GM23338 (cell line): ENCODE measurements around the gene SHKBP1. TPM values are rescaled to one million over a fixed set of nuclear protein-coding genes. Genes with fewer than 3 reads are reported as not detected.

Experiments used
- ATAC-seq: fragments of 200-7000 bp; cut with Tn5 transposase; 3 replicates; pipeline ENCODE4 v1.9.1; 2020
- DNase-seq: peaks from one replicate; pipeline ENCODE4 v3.0.0-alpha.2; 2015; ENCODE audit warnings: low spot score
- H2AFZ ChIP-seq: fragments of 200-600 bp; sonication (generic); 2 replicates; pipeline ENCODE4 v1.8.0; 2016; ENCODE audit warnings: antibody characterized with exemption, mild to moderate bottlenecking, moderate library complexity
- H3F3A ChIP-seq: fragments of 200-600 bp; sonication (generic); replicated peaks from 2 replicates; pipeline ENCODE4 v1.8.0; 2017; ENCODE audit warnings: antibody characterized with exemption, mixed run types, low read depth
- H3K27ac ChIP-seq: fragments of 200-600 bp; sonication (generic); 2 replicates; pipeline ENCODE4 v1.6.1; 2016; ENCODE audit warnings: low read depth
- H3K27me3 ChIP-seq: fragments of 200-600 bp; sonication (generic); 2 replicates; pipeline ENCODE4 v1.8.0; 2016; ENCODE audit warnings: mild to moderate bottlenecking, mixed run types, moderate library complexity; ENCODE audit not compliant: insufficient read depth
- H3K36me3 ChIP-seq: fragments of 200-600 bp; sonication (generic); 2 replicates; pipeline ENCODE4 v1.8.0; 2016; ENCODE audit warnings: mild to moderate bottlenecking; ENCODE audit not compliant: insufficient read depth
- H3K4me1 ChIP-seq: fragments of 200-600 bp; sonication (generic); 2 replicates; pipeline ENCODE4 v1.8.0; 2016; ENCODE audit warnings: mild to moderate bottlenecking, moderate library complexity; ENCODE audit not compliant: insufficient read depth
- H3K4me2 ChIP-seq: fragments of 200-600 bp; sonication (generic); 2 replicates; pipeline ENCODE4 v1.7.1; 2017; ENCODE audit warnings: mixed run types
- H3K4me3 ChIP-seq: fragments of 200-600 bp; sonication (generic); 2 replicates; pipeline ENCODE4 v1.6.1; 2016; ENCODE audit warnings: mixed run types
- H3K79me2 ChIP-seq: fragments of 200-600 bp; sonication (generic); replicated peaks from 2 replicates; pipeline ENCODE4 v1.8.0; 2017; ENCODE audit warnings: mild to moderate bottlenecking; ENCODE audit not compliant: insufficient read depth
- H3K9me2 ChIP-seq: fragments of 200-600 bp; sonication (generic); 2 replicates; pipeline ENCODE4 v1.8.0; 2017; ENCODE audit not compliant: insufficient read depth
- H4K20me1 ChIP-seq: fragments of 200-600 bp; sonication (generic); replicated peaks from 2 replicates; pipeline ENCODE4 v1.8.0; 2017; ENCODE audit warnings: mild to moderate bottlenecking; ENCODE audit not compliant: insufficient read depth
- H3K27ac Mint-ChIP-seq: 2 replicates; pipeline ENCODE4 v1.8.0; 2020; ENCODE audit warnings: inconsistent platforms, mild to moderate bottlenecking, moderate library complexity, mixed read lengths
- H3K27me3 Mint-ChIP-seq: 3 replicates; pipeline ENCODE4 v1.8.0; 2022; ENCODE audit warnings: low read depth, mild to moderate bottlenecking, moderate library complexity, mixed read lengths, inconsistent platforms; ENCODE audit not compliant: insufficient read depth, poor library complexity
- H3K36me3 Mint-ChIP-seq: 3 replicates; pipeline ENCODE4 v1.8.0; 2021; ENCODE audit warnings: low read depth, mild to moderate bottlenecking, inconsistent platforms, moderate library complexity, mixed read lengths
- H3K4me1 Mint-ChIP-seq: 3 replicates; pipeline ENCODE4 v1.8.0; 2020; ENCODE audit warnings: mild to moderate bottlenecking, inconsistent platforms, mixed read lengths
- H3K4me3 Mint-ChIP-seq: 3 replicates; pipeline ENCODE4 v1.8.0; 2021; ENCODE audit warnings: moderate library complexity, mild to moderate bottlenecking, inconsistent platforms, mixed read lengths
- H3K9me3 Mint-ChIP-seq: 3 replicates; pipeline ENCODE4 v1.8.0; 2020; ENCODE audit warnings: moderate library complexity, mild to moderate bottlenecking, inconsistent platforms, mixed read lengths
- EZH2 ChIP-seq: fragments of 200-600 bp; sonication (generic); IDR thresholded peaks from one replicate; pipeline ENCODE4 v1.8.0; 2017; ENCODE audit warnings: antibody characterized with exemption, mild to moderate bottlenecking, low read depth; ENCODE audit not compliant: unreplicated experiment
- JUNB ChIP-seq: IDR thresholded peaks from one replicate; pipeline ENCODE4 v1.6.1; 2016; ENCODE audit warnings: antibody characterized with exemption; ENCODE audit not compliant: unreplicated experiment
- POLR2AphosphoS5 ChIP-seq: IDR thresholded peaks from 2 replicates; pipeline ENCODE4 v1.6.1; 2016; ENCODE audit warnings: antibody characterized with exemption, low read depth
- STAT1 ChIP-seq: IDR thresholded peaks from one replicate; pipeline ENCODE4 v1.6.1; 2016; ENCODE audit warnings: antibody characterized with exemption; ENCODE audit not compliant: unreplicated experiment
- ZNF462 ChIP-seq: fragments of 250-450 bp; sonication (Bioruptor Pico); IDR thresholded peaks from 2 replicates; pipeline ENCODE4 v1.5.0; 2020; ENCODE audit warnings: mild to moderate bottlenecking, moderate library complexity
- polyA plus RNA-seq: library from polyadenylated mRNA; unstranded; fragments of >200 nt; fragmentation: Nextera tagmentation; extraction: Ambion mirVana; gene quantifications from 2 replicates; pipeline ENCODE4 v1.2.1, GENCODE V29; 2016
- total RNA-seq: library from RNA; depleted of rRNA; stranded (reverse); fragments of >200 nt; shearing (Covaris generic); gene quantifications from 2 replicates; pipeline ENCODE4 v1.2.3, GENCODE V29; 2014
- TF ChIP-seq, protein P1 (sequence below): IDR thresholded peaks from 2 replicates; pipeline ENCODE4 v1.6.1; 2016; ENCODE audit warnings: antibody characterized with exemption
- TF ChIP-seq, protein P2 (sequence below): IDR thresholded peaks from one replicate; pipeline ENCODE4 v1.6.1; 2018; ENCODE audit warnings: antibody characterized with exemption; ENCODE audit not compliant: unreplicated experiment

SHKBP1 gene
- total and polyA plus RNA-seq, 2 experiments from 2014 or later: 63.2 to 69.8 TPM

- Mint-ChIP-seq H3K9me3 (peaks cover 5% of the 10 kb centered on the region; the same call in 2 of the 3 replicates), H3K4me3 (peak overlapping the region; percentile 87), H3K27ac (no peak overlapping the region), H3K27me3 (peaks cover 72% of the 10 kb centered on the region), H3K4me1 (peaks cover 48% of the 10 kb centered on the region), H3K36me3 (no peaks in the 10 kb centered on the region)
- ATAC-seq (no peak), DNase-seq (peak; percentile 51)
- Histone ChIP-seq H3K27ac (no peak overlapping the region), H4K20me1 (no peaks in the 10 kb centered on the region; the same call in 1 of the 2 replicates), H3K9me2 (0 out of 2 replicates have a peak, but pooled peaks cover under 1% of the 10 kb centered on the region), H3F3A (peaks cover 24% of the 10 kb centered on the region), H3K4me1 (peaks cover 45% of the 10 kb centered on the region), H3K36me3 (no peaks in the 10 kb centered on the region), H3K4me2 (peak overlapping the region; percentile 81), H3K4me3 (peak overlapping the region; percentile 53), H3K79me2 (no peaks in the 10 kb centered on the region), H2AFZ (no peak overlapping the region), H3K27me3 (peaks cover 78% of the 10 kb centered on the region)
- TF ChIP-seq, protein P1, sequence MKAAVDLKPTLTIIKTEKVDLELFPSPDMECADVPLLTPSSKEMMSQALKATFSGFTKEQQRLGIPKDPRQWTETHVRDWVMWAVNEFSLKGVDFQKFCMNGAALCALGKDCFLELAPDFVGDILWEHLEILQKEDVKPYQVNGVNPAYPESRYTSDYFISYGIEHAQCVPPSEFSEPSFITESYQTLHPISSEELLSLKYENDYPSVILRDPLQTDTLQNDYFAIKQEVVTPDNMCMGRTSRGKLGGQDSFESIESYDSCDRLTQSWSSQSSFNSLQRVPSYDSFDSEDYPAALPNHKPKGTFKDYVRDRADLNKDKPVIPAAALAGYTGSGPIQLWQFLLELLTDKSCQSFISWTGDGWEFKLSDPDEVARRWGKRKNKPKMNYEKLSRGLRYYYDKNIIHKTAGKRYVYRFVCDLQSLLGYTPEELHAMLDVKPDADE: no peak
- peak; percentile 56 for TF ChIP-seq EZH2
Measured at GRCh38 chr19:40599331-40599901, 22.7 kb downstream of the SHKBP1 start.

GRCh38 chr19:40599902-40600569, 23.4 kb downstream of the SHKBP1 start:
- DNase-seq: no peak
- Histone ChIP-seq H3K4me1 (peaks cover 43% of the 10 kb centered on the region), H3K27ac (no peak overlapping the region), H3K9me2 (0 out of 2 replicates have a peak, but pooled peaks cover 3% of the 10 kb centered on the region), H3K36me3 (no peaks in the 10 kb centered on the region), H3K4me2 (peak overlapping the region; percentile 81), H3K79me2 (no peaks in the 10 kb centered on the region), H3F3A (peaks cover 26% of the 10 kb centered on the region), H4K20me1 (no peaks in the 10 kb centered on the region; the same call in 1 of the 2 replicates), H3K27me3 (peaks cover 83% of the 10 kb centered on the region), H2AFZ (no peak overlapping the region), H3K4me3 (peak overlapping the region; percentile 53)
- H3K27me3 Mint-ChIP-seq: peaks cover 72% of the 10 kb centered on the region
- H3K27ac Mint-ChIP-seq: no peak overlapping the region
- peaks cover 5% of the 10 kb centered on the region; the same call in 2 of the 3 replicates for H3K9me3 Mint-ChIP-seq
- peaks cover 42% of the 10 kb centered on the region for H3K4me1 Mint-ChIP-seq
- peak overlapping the region; percentile 87 for H3K4me3 Mint-ChIP-seq
- H3K36me3 Mint-ChIP-seq: no peaks in the 10 kb centered on the region
- ATAC-seq: no peak
- TF ChIP-seq STAT1 (no peak), JUNB (no peak), POLR2AphosphoS5 (no peak), ZNF462 (no peak), EZH2 (no peak)
- TF ChIP-seq, protein P1: no peak
- TF ChIP-seq, protein P2, sequence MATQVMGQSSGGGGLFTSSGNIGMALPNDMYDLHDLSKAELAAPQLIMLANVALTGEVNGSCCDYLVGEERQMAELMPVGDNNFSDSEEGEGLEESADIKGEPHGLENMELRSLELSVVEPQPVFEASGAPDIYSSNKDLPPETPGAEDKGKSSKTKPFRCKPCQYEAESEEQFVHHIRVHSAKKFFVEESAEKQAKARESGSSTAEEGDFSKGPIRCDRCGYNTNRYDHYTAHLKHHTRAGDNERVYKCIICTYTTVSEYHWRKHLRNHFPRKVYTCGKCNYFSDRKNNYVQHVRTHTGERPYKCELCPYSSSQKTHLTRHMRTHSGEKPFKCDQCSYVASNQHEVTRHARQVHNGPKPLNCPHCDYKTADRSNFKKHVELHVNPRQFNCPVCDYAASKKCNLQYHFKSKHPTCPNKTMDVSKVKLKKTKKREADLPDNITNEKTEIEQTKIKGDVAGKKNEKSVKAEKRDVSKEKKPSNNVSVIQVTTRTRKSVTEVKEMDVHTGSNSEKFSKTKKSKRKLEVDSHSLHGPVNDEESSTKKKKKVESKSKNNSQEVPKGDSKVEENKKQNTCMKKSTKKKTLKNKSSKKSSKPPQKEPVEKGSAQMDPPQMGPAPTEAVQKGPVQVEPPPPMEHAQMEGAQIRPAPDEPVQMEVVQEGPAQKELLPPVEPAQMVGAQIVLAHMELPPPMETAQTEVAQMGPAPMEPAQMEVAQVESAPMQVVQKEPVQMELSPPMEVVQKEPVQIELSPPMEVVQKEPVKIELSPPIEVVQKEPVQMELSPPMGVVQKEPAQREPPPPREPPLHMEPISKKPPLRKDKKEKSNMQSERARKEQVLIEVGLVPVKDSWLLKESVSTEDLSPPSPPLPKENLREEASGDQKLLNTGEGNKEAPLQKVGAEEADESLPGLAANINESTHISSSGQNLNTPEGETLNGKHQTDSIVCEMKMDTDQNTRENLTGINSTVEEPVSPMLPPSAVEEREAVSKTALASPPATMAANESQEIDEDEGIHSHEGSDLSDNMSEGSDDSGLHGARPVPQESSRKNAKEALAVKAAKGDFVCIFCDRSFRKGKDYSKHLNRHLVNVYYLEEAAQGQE: no peak
